Neural cell (in vitro differentiated cells): Measurements from ENCODE around the gene RECK. TPM values are rescaled to one million over a fixed set of nuclear protein-coding genes. Genes with fewer than 3 reads are reported as not detected.

Source experiments
- H2AFZ ChIP-seq: fragments of 200-600, 300-800 bp; sonication (generic), shearing (Covaris generic); 2 replicates; pipeline ENCODE4 v1.6.0; 2014; ENCODE audit warnings: low read depth, mild to moderate bottlenecking, antibody characterized with exemption, low read length, moderate library complexity
- H3F3A ChIP-seq: fragments of 200-600 bp; shearing (Covaris generic); 2 replicates; pipeline ENCODE4 v1.6.1; 2016; ENCODE audit warnings: mild to moderate bottlenecking, moderate library complexity, mixed read lengths, antibody characterized with exemption, low read length; ENCODE audit not compliant: insufficient read depth, poor library complexity, severe bottlenecking
- H3K27ac ChIP-seq: fragments of 200-600, 300-800 bp; sonication (generic), shearing (Covaris generic); 2 replicates; pipeline ENCODE4 v1.5.1; 2014; ENCODE audit warnings: mild to moderate bottlenecking, low read length, moderate library complexity
- H3K27me3 ChIP-seq: fragments of 300-800, 200-600 bp; sonication (generic), shearing (Covaris generic); 2 replicates; pipeline ENCODE4 v1.6.0; 2014; ENCODE audit warnings: mild to moderate bottlenecking, low read depth, low read length, moderate library complexity; ENCODE audit not compliant: insufficient read depth
- H3K36me3 ChIP-seq: fragments of 300-800, 200-600 bp; sonication (generic), shearing (Covaris generic); 2 replicates; pipeline ENCODE4 v1.5.1; 2014; ENCODE audit warnings: mild to moderate bottlenecking, antibody characterized with exemption, low read length, moderate library complexity; ENCODE audit not compliant: insufficient read depth
- H3K4me2 ChIP-seq: fragments of 300-800, 200-600 bp; sonication (generic), shearing (Covaris generic); 2 replicates; pipeline ENCODE4 v1.6.0; 2014; ENCODE audit warnings: mild to moderate bottlenecking, low read length
- H3K4me3 ChIP-seq: fragments of 300-800, 200-600 bp; sonication (generic), shearing (Covaris generic); 2 replicates; pipeline ENCODE4 v1.5.1; 2014; ENCODE audit warnings: mild to moderate bottlenecking, low read length, moderate library complexity
- H3K79me2 ChIP-seq: fragments of 200-600 bp; shearing (Covaris generic); replicated peaks from 2 replicates; pipeline ENCODE4 v1.6.0; 2014; ENCODE audit warnings: mild to moderate bottlenecking, low read length, moderate library complexity; ENCODE audit not compliant: insufficient read depth
- H3K9ac ChIP-seq: fragments of 300-800, 200-600 bp; sonication (generic), shearing (Covaris generic); 2 replicates; pipeline ENCODE4 v1.6.1; 2016; ENCODE audit warnings: mild to moderate bottlenecking, low read length, mixed read lengths
- H3K9me2 ChIP-seq: fragments of 200-600 bp; shearing (Covaris generic); 2 replicates; pipeline ENCODE4 v1.6.1; 2016; ENCODE audit warnings: mild to moderate bottlenecking, low read length, mixed read lengths; ENCODE audit not compliant: insufficient read depth
- H3K9me3 ChIP-seq: fragments of 200-600, 300-800 bp; sonication (generic), shearing (Covaris generic); 2 replicates; pipeline ENCODE4 v1.6.1; 2016; ENCODE audit warnings: mild to moderate bottlenecking, mixed run types, low read length, moderate library complexity, mixed read lengths
- H4K20me1 ChIP-seq: fragments of 200-600 bp; shearing (Covaris generic); 2 replicates; pipeline ENCODE4 v1.6.1; 2016; ENCODE audit warnings: mild to moderate bottlenecking, mixed run types; ENCODE audit not compliant: insufficient read depth
- EP300 ChIP-seq: fragments of 450-650 bp; conservative IDR thresholded peaks from 2 replicates; pipeline ENCODE4 v1.6.1; 2014; ENCODE audit warnings: antibody characterized with exemption, mild to moderate bottlenecking, moderate library complexity; ENCODE audit not compliant: poor library complexity, severe bottlenecking
- EZH2 ChIP-seq: fragments of 200-600, 300-800 bp; shearing (Covaris generic), sonication (generic); IDR thresholded peaks from 2 replicates; pipeline ENCODE4 v1.6.1; 2014; ENCODE audit warnings: antibody characterized with exemption, low read length, borderline replicate concordance, mild to moderate bottlenecking; ENCODE audit not compliant: insufficient read depth, poor library complexity, severe bottlenecking
- MXI1 ChIP-seq: fragments of 450-650 bp; conservative IDR thresholded peaks from 2 replicates; pipeline ENCODE4 v1.6.1; 2014; ENCODE audit warnings: antibody characterized with exemption, mild to moderate bottlenecking; ENCODE audit not compliant: poor library complexity, severe bottlenecking
- POLR2AphosphoS5 ChIP-seq: IDR thresholded peaks from 2 replicates; pipeline ENCODE4 v1.6.1; 2012
- RAD21 ChIP-seq: fragments of 450-650 bp; conservative IDR thresholded peaks from 2 replicates; pipeline ENCODE4 v1.6.1; 2014; ENCODE audit warnings: antibody characterized with exemption, mild to moderate bottlenecking, moderate library complexity
- SMC3 ChIP-seq: fragments of 450-650 bp; conservative IDR thresholded peaks from 2 replicates; pipeline ENCODE4 v1.6.1; 2014; ENCODE audit warnings: antibody characterized with exemption, mild to moderate bottlenecking, moderate library complexity; ENCODE audit not compliant: poor library complexity
- TAF1 ChIP-seq: IDR thresholded peaks from 2 replicates; pipeline ENCODE4 v1.6.1; 2012; ENCODE audit warnings: low read depth
- polyA plus RNA-seq: library from polyadenylated mRNA; depleted of rRNA; stranded (reverse); fragments of >200 nt; gene quantifications from 2 replicates; pipeline ENCODE4 v1.2.3, GENCODE V29; 2014
- TF ChIP-seq, protein P1 (sequence below): fragments of 450-650 bp; IDR thresholded peaks from 2 replicates; pipeline ENCODE4 v1.5.1; 2014; ENCODE audit warnings: antibody characterized with exemption, mild to moderate bottlenecking, moderate library complexity; ENCODE audit not compliant: poor library complexity, severe bottlenecking
- TF ChIP-seq, protein P2 (sequence below): IDR thresholded peaks from 2 replicates; pipeline ENCODE4 v1.6.1; 2012; ENCODE audit warnings: borderline replicate concordance

RECK gene
- polyA plus RNA-seq, 1 donor from 2014 or later, result 6.9 TPM

DNA sequence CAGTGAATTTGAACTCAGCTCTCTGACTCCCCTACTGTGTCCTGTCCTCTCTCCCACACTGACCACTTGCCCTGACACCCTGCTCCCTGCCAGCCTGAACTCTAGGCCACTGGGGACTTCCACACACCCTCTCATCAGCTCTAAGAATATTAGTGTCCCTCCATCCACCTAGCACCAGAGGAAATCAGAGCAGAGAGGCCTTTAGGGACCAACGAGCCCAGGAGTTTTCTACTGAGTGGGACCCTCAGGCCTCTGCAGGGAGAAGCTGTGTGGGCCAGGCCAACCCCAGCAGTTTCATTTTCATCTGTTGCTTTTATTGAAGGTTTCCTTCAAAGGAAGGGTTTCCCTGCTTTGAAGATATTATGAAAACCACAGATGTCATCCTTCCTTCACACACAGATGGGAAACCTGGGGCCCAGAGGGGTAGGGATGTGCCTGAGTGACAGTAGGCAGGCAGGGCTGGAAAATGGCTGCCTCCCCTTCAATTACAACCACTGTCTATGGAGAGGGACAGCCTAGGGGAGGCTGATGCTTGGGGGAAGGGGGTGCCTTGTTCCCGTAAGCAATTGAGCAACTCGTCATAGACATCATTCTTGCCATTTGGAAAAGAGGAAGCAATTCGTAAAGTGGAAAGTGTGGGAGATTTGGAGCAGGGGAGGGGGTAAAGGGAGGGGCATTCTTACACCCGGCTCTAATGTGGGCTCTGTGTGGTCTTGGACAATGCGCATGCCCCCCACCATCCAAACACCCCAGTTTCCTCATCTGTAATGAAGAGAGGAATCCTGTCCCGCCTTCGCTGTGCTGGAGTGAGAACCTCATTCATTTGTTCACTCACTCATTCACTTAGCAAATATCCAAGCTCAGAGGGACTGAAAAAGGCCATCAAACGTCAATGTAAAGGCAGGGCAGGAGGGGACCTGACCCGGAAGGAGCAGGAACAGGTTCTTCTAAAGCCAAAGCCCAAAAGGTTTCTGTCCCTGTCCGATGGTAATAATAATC is 103.7 kb downstream of the RECK start:
- no peaks in the 10 kb centered on the region for H3K36me3 ChIP-seq
- H3F3A ChIP-seq, result no peaks in the 10 kb centered on the region
- H3K79me2 ChIP-seq, result no peaks in the 10 kb centered on the region
- H3K27me3 ChIP-seq, result peaks cover 23% of the 10 kb centered on the region
- H3K27ac ChIP-seq, result no peak overlapping the region
- TF ChIP-seq SMC3 (no peak), EZH2 (no peak), POLR2AphosphoS5 (no peak), MXI1 (no peak), TAF1 (no peak), EP300 (no peak)
- TF ChIP-seq, protein P1, sequence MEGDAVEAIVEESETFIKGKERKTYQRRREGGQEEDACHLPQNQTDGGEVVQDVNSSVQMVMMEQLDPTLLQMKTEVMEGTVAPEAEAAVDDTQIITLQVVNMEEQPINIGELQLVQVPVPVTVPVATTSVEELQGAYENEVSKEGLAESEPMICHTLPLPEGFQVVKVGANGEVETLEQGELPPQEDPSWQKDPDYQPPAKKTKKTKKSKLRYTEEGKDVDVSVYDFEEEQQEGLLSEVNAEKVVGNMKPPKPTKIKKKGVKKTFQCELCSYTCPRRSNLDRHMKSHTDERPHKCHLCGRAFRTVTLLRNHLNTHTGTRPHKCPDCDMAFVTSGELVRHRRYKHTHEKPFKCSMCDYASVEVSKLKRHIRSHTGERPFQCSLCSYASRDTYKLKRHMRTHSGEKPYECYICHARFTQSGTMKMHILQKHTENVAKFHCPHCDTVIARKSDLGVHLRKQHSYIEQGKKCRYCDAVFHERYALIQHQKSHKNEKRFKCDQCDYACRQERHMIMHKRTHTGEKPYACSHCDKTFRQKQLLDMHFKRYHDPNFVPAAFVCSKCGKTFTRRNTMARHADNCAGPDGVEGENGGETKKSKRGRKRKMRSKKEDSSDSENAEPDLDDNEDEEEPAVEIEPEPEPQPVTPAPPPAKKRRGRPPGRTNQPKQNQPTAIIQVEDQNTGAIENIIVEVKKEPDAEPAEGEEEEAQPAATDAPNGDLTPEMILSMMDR, result no peak
- no peak overlapping the region for H3K4me2 ChIP-seq
- no peaks in the 10 kb centered on the region for H4K20me1 ChIP-seq
- H3K9me3 ChIP-seq, result no peaks in the 10 kb centered on the region
- no peak overlapping the region for H3K4me3 ChIP-seq
- no peak overlapping the region for H2AFZ ChIP-seq
- no peaks in the 10 kb centered on the region for H3K9me2 ChIP-seq
- no peak overlapping the region for H3K9ac ChIP-seq

DNA sequence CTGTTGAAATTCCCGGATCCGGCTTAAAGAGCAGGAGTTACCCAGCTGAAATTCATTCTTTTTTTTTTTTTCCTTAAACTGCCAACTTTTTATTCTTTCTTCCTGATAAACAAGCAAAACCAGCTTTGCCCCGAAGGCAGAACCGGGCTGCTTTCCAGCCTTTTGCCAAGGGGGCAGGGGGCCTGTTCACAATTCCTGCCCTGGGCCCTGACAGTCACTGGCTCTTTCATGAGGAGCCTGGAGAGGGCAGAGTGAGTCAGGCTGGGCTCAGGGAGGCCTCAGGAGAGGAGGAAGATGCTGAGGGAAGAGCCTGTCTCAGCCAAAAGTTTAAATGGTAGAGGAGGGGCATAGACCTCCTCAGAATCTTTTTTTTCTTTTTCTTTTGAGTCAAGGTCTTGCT is 104.6 kb downstream of the RECK start:
- Histone ChIP-seq H2AFZ (no peak overlapping the region), H3F3A (no peaks in the 10 kb centered on the region), H3K27ac (no peak overlapping the region), H3K79me2 (no peaks in the 10 kb centered on the region), H3K4me2 (no peak overlapping the region), H3K9ac (no peak overlapping the region), H3K27me3 (peaks cover 15% of the 10 kb centered on the region), H3K36me3 (no peaks in the 10 kb centered on the region), H3K4me3 (no peak overlapping the region), H4K20me1 (no peaks in the 10 kb centered on the region), H3K9me3 (no peaks in the 10 kb centered on the region), H3K9me2 (no peaks in the 10 kb centered on the region)
- TF ChIP-seq RAD21 (no peak), TAF1 (no peak), EZH2 (no peak), POLR2AphosphoS5 (no peak), MXI1 (no peak), EP300 (no peak), SMC3 (no peak)
- TF ChIP-seq, protein P1, result no peak
- TF ChIP-seq, protein P2, sequence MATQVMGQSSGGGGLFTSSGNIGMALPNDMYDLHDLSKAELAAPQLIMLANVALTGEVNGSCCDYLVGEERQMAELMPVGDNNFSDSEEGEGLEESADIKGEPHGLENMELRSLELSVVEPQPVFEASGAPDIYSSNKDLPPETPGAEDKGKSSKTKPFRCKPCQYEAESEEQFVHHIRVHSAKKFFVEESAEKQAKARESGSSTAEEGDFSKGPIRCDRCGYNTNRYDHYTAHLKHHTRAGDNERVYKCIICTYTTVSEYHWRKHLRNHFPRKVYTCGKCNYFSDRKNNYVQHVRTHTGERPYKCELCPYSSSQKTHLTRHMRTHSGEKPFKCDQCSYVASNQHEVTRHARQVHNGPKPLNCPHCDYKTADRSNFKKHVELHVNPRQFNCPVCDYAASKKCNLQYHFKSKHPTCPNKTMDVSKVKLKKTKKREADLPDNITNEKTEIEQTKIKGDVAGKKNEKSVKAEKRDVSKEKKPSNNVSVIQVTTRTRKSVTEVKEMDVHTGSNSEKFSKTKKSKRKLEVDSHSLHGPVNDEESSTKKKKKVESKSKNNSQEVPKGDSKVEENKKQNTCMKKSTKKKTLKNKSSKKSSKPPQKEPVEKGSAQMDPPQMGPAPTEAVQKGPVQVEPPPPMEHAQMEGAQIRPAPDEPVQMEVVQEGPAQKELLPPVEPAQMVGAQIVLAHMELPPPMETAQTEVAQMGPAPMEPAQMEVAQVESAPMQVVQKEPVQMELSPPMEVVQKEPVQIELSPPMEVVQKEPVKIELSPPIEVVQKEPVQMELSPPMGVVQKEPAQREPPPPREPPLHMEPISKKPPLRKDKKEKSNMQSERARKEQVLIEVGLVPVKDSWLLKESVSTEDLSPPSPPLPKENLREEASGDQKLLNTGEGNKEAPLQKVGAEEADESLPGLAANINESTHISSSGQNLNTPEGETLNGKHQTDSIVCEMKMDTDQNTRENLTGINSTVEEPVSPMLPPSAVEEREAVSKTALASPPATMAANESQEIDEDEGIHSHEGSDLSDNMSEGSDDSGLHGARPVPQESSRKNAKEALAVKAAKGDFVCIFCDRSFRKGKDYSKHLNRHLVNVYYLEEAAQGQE, result no peak
